GM21786 (cell line): ENCODE measurements around the gene AP1G1.
"Not testable (repeated sequence)": the region's sequence is repeated elsewhere in the genome, so short reads cannot be mapped to it uniquely, and the experiment has no call there.

Source experiments
- ATAC-seq: cut with Tn5 transposase; IDR thresholded peaks from one replicate; pipeline ENCODE4 v1.9.1; 2021; ENCODE audit not compliant: unreplicated experiment

The AP1G1 gene

GRCh38 chr16:71708696-71709095 lies 99.9 kb downstream of the AP1G1 start:
- no peak for ATAC-seq

DNA sequence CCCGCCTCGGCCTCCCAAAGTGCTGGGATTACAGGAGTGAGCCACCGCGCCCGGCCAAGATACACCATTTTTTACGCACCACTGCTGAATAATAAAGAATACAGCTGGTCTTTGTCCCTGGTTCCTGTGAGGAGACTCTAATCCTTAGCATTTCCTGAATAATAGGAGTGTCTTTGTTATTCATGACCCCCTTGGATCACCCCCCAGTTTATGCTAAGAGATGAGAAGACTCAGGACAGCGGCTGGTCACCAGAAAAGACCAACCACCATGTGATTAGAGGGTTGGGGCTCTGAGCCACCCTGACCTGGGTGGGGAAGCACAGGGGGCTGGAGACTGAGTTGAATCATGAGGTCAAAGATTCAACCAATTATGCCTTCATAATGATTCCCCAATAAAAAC lies 101.4 kb downstream of the AP1G1 start:
- ATAC-seq = no peak

- no peak for ATAC-seq
Observed at GRCh38 chr16:71706046-71706445, 102.6 kb downstream of the AP1G1 start.

DNA sequence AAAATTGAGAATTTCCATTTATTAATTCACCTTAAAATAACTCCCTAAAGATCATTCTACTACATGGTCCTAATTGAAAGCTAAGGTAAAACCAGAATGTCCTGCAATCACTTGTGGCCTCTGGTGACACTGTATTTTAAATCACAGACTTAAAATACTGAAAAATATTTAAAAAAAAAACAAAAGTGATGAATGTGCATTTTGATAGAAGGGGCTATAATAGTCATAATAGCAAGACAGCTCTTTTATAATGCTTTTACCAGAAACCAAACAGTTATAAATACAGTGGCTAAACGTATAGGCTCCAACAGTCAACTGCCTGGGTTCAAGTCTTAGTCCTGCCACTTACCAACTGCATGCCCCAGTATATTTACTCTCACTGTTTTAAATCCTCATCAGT lies 105.3 kb downstream of the AP1G1 start:
- ATAC-seq = no peak

DNA sequence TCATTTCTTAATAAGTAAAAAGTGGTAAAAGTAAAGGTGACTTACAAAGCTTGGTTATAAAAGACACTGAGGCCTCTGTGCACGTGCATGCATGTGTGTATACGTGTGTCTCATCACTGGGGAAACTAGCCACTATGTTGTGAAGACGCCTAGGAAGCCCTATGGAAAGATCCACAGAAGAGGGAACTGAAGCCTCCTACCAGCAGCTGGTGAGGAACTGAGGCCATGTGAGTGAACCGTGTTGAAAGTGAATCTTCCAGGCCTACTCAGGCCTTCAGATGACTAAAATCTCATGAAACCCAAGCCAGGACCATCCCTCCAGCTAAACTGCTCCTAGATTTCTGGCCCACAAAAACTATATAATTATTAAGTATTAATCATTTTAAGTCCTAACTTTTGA lies 107.8 kb downstream of the AP1G1 start:
- ATAC-seq = no peak

- no peak for ATAC-seq
Observed at GRCh38 chr16:71698491-71698890, 110.1 kb downstream of the AP1G1 start.

DNA sequence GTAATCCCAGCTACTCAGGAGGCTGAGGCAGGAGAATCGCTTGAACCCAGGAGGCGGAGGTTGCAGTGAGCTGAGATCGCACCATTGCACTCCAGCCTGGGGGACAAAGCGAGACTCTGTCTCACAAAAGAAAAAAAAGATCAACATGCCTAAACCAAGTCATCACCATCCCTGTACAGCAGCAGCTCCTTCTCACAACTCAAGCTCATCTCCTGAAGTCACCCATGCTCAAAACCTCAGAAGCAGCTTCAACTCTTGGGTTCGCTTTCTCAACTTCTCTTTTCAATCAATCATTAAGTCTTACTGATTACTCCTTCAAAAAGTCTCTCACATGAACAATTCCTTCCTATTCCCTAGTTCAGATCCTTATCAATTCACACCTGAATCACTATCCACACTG lies 115.5 kb downstream of the AP1G1 start:
- no peak for ATAC-seq

DNA sequence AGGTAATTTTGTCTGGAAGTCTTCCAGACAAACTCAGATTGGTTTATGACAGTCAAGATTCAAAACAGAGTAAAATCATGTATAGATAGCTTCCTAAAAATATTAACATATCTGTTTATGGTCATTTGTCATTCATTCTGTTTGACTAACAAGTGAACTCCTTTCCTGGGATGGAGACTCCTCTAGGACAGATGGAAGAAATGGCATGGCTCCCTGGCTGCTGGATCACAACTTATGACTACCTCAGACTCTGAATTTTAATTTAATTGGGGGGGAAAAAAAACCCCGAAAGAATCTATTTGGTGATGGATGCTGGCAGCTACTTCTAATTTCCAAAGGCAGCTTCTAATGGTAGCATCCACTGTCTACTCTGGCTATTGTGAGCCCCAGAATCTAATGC lies 118.7 kb downstream of the AP1G1 start:
- ATAC-seq = no peak

GRCh38 chr16:71687861-71688260 lies 120.8 kb downstream of the AP1G1 start:
- no peak for ATAC-seq

- not testable (repeated sequence) for ATAC-seq
Observed at GRCh38 chr16:71684280-71684679, 124.4 kb downstream of the AP1G1 start.

DNA sequence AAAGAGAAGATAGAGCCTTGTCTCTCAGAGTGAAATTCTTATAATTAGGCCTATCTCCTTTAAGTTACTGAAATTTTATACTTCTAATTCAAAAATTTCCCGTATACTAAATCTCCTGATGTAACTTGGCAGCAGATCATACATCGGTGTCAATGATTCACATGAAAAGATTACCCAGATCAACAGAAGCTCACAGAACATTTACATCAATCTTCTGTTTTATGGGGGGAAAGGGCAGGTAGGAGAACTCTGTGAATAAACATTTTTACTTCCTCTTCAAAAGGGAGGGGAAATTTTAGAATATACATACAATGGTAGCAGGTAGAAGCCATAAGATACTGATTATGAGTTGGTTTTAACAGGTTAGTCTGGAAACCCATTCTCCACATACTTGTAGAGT lies 127.3 kb downstream of the AP1G1 start:
- no peak for ATAC-seq
